GM19455 (cell line): Measurements from ENCODE around the gene CTCFL.

Experiments
- ATAC-seq: cut with Tn5 transposase; IDR thresholded peaks from one replicate; pipeline ENCODE4 v1.9.1; 2021; ENCODE audit not compliant: unreplicated experiment

Gene CTCFL

GRCh38 chr20:57524511-57525176 is at the start of gene CTCFL:
Gene CTCFL (minus strand): TSS chr20:57525140. CDS start chr20:57524205, 935 bp downstream.
- no peak for ATAC-seq

DNA sequence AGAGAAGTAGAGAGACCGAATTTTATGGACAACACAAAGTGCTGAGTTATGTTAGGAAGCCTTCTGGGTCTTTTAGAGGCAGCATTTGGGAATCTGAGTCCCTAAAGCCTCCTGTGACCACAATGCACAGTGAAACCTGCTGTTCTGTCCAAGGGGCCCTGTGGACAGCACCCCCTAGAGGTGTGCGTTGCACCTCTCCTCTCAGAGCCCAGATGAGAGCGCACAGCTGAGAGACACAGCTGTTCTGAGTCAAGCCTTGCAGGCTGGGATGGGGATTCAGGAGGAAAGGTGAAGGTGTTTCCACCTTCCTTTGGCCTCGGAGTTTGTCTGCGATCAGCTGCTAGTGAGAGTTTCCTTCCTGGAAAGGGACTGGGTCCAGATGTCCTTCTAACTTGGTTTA is 49.0 kb upstream of the CTCFL start:
- ATAC-seq: no peak

- no peak for ATAC-seq
These were observed 48.3 kb upstream of the CTCFL start for GRCh38 chr20:57573242-57573641.

- no peak for ATAC-seq
These were observed 47.0 kb upstream of the CTCFL start for GRCh38 chr20:57571782-57572416.

- no peak for ATAC-seq
These were observed 46.0 kb upstream of the CTCFL start for GRCh38 chr20:57570920-57571319.

DNA sequence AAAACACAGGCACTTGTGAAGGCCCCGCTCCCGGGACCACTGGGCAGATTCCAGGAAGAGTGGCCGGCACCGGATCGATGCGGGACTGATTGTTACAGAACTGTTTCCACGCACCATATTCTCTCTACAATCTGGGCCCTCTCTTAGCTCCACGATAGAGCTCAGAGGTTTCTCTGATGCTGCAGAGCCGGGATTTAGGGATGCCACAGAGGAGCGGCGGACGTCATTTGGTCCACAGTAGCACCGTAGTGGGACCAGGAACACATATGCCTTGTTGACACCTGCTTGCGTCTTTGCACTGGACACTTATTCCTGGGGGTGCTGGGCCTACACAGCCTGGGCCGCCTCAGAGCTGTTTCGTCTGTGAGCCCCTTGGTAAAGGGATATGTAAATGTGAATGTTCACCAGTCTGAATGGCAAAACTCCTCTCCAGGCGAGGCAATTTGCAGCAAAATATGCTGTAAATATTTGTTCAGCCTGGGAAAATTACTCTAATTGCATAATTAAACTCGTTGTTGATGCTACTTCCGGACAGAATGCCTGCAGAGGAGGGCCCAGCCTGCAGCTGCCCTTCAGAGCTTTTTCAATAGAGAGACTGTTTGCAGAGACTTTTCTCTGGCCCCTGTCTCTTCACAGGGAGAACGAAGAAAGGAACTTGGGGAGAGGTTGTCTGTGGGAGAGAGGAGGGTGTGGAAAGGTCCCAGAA is 45.4 kb upstream of the CTCFL start:
- ATAC-seq: no peak

GRCh38 chr20:57568960-57569359 is 44.0 kb upstream of the CTCFL start:
- no peak for ATAC-seq

- ATAC-seq: no peak
These were observed 43.4 kb upstream of the CTCFL start for GRCh38 chr20:57568088-57568896.

DNA sequence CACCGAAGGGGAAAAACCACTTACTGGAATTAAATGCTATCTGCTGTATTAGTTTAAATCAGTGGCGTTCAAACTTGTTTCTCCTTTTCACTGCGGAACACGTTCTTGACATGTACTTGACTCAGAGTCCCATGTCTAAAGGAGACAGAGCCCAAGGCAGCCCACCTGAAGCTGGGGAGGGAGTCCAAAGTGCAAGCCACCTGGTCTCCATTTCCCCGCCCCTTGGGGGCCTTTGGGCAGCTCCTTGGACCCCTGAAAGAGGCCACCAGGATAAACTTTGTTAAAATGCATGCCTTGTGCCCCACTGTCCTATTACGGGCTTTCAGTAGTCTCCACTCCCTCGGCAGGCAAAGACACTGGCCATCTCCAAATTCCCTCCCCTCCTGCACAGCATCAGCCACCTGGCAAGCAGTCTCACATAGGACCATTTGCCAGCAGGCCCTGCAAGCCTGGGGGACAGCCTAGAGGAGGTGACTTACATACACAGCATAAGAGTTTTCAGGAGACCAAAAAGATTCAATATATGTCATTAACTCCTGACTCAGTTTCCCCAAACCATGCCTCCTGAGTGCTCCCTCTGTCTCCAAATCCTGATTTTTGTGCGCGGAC is 42.6 kb upstream of the CTCFL start:
- no peak for ATAC-seq

DNA sequence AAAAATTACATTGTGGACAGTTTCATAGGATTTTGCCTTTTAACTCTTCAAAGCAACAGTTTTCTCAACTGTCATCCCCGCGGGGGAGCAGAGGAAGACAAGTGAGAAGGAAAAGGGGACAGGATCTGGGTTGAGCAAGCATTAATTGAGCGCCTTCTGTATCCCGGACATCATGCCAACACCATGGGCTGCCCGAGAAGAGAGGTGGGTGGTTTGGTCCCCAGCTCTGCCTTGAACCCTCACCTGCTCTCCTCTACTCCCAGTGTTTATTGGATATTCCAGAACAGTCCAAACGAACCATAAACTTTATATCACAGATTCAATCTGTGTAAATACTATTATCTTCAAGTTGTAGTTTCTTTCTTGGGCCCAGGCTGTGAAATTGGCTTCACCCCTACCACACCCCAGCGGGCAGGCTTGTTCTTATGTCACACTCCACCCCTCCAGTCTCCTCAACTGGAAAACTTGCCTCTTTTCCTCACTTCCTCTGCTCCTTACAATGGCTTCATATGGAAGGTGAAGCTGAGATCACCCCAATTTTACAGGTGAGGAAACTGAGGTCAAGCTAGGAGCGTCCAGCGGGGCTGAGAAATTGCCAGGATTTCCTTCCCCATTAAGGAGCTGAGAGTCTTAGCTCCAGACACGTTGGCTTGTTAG is 42.0 kb upstream of the CTCFL start:
- no peak for ATAC-seq

GRCh38 chr20:57566399-57566798 is 41.5 kb upstream of the CTCFL start:
- ATAC-seq: no peak

DNA sequence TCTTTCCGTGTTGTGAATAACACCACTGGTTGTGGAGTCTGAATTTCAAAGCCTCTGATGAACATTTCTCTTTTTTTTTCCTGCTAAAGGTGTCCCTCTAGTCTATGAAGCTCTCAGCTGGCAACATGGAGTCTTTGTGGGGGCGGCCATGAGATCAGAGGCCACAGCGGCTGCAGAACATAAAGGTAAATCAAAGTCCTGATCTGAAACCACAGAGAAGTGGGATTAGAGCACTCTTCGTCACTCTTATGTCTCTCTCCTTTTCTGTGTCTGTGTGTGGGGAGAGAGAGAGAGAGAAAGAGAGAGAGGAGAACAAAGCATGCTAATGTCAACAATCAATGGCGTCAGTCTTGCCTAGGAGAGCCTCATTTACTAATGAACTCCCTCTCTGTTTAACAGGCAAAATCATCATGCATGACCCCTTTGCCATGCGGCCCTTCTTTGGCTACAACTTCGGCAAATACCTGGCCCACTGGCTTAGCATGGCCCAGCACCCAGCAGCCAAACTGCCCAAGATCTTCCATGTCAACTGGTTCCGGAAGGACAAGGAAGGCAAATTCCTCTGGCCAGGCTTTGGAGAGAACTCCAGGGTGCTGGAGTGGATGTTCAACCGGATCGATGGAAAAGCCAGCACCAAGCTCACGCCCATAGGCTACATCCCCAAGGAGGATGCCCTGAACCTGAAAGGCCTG is 40.2 kb upstream of the CTCFL start:
- no peak for ATAC-seq

DNA sequence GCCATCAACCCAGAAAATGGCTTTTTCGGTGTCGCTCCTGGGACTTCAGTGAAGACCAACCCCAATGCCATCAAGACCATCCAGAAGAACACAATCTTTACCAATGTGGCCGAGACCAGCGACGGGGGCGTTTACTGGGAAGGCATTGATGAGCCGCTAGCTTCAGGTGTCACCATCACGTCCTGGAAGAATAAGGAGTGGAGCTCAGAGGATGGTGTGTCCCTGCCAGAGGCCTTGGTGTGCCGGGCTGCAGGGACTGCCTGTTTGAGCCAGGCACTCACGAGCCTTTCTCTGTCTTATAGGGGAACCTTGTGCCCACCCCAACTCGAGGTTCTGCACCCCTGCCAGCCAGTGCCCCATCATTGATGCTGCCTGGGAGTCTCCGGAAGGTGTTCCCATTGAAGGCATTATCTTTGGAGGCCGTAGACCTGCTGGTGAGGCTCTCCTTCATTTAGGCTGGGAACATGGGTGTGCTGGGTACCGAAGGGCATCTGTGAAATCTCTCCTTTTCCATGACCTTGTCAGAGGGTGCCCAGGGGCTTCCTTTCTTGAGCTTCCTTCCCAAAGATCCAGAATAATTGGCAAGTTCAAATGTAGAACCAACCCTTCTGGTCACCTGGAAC is 39.4 kb upstream of the CTCFL start:
- no peak for ATAC-seq

GRCh38 chr20:57563522-57563921 is 38.6 kb upstream of the CTCFL start:
- no peak for ATAC-seq

DNA sequence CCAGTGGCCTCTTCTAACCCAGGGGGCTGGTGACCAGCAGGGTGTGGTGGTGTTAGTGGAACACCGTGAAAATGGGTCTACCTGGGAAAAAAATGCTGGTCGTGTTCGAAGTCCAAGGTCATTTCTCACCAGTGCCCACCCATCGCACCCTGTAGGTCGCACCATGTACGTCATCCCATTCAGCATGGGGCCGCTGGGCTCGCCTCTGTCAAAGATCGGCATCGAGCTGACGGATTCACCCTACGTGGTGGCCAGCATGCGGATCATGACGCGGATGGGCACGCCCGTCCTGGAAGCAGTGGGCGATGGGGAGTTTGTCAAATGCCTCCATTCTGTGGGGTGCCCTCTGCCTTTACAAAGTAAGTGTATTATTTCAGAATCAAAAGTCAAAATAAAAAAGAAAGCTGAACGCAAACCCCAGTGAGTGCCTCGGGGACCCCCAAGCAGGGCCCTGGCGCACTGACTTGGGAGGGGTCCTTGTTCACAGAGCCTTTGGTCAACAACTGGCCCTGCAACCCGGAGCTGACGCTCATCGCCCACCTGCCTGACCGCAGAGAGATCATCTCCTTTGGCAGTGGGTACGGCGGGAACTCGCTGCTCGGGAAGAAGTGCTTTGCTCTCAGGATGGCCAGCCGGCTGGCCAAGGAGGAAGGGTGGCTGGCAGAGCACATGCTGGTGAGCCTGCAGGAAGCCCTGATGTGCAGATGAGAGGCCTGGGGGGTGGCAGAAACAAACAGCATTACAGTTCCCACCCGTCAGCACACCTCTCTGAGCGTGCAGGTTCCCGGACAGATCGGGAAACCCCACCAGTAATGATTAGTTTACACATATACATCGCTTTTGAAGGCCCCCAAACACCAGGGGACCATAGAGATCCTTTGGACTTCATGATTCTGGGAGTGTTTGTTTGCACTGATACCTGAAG is 37.9 kb upstream of the CTCFL start:
- ATAC-seq: no peak

DNA sequence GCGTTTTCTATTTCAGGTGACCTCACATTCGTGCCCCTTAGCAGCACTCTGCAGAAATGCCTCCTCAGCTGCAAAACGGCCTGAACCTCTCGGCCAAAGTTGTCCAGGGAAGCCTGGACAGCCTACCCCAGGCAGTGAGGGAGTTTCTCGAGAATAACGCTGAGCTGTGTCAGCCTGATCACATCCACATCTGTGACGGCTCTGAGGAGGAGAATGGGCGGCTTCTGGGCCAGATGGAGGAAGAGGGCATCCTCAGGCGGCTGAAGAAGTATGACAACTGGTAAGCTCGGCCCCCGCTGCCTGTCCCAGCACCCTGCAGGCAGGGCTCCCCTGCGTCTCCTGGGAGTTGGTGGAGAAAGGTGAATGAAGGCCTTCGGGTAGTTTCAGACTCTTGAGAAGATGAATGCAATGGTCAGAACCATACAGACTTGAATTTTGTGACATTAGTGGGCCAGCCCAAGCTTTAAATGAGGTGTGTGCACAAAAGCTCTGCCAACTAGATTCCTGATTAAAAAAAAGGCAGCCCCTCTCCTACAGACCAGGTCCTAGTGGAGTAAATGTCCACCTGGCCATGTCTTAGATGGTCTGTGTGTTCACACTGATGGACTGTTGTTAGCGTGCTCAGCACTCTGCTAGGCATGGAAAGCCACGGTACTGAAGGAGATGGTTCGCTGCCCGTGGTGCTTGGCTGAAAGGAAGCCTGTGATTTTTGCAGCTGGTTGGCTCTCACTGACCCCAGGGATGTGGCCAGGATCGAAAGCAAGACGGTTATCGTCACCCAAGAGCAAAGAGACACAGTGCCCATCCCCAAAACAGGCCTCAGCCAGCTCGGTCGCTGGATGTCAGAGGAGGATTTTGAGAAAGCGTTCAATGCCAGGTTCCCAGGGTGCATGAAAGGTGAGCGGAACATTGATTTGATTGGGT is 36.7 kb upstream of the CTCFL start:
- ATAC-seq: no peak
